NCI-H187 treated with DMSO at 0.1 percent for 48 hours (cell line): ENCODE results near the gene QARS1.

Experiments used
- DNase-seq: peaks from one replicate; lab custom pipeline; 2025; lab: John Stamatoyannopoulos, UW

The QARS1 gene

DNA sequence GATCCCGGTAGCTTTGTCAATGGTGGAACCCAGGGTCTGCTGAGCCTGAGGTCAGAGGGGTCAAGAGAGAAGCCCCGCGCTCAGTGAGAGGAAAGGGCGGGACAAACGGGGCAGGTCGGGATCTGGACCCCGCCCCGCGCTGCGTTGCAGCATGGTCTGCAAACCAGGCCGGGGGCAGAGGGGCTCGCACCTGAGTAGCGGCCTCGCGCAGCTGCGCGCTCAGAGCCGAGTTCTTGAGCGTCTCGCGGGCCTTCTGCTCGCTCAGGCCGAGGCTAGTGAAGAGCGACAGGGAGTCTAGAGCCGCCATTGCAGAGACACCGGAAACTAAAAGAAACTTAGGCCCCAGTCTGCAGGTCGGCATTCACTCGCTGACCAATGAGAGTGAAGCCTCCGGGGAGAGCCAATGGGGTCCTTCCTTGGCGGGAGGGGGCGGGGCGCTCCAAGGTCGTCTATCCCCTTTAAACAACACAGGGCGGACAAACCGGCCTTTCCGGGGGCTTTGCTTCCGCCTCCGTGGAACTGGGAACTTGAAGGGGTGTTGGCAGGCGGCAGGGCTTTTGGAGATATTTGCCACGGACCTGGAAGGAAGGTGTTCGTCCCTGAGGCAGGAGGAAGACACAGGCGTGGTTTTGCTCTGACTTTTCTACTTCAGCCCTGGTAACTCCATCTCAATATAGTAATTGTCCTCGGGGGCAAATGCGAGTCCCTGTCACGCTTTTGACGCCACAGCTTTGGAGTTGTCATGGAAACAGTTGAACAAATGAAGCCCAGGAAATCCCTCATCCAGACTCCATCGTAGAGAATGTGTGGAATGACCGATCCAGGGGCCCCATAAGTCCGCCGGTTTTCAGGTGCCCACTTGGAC lies at the start of gene QARS1:
Gene QARS1 (minus strand): TSS at position 331 of the 865 bp plus-strand sequence. CDS start 24 bp downstream, at position 307.
- DNase-seq = peak; percentile 20

DNA sequence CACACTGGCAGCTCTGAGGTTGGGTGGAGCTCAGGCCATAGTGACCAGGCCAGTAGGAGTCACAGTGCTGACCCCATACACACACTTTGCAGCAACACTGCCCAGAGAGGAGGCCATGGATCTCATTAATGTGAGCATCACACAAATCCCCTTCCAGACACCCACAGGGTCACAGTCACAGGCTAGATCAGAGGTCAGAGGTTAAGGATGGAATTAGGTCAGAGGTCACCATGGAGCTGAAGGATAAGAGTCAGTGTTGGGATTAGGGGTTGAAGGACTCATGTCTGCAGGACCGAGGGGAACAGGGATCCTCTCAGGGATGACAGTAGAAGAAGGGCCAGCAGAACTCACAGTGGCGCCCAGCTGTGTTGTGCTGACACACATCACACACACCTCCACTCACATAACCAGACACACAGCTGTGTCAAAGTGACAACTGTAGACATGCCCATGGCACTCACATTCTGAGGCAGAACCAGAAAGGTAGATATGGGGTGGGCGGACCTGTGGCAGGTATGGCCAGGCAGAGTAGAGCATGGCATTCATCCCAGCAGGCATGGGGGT lies 48.9 kb upstream of the QARS1 start:
- no peak for DNase-seq

DNA sequence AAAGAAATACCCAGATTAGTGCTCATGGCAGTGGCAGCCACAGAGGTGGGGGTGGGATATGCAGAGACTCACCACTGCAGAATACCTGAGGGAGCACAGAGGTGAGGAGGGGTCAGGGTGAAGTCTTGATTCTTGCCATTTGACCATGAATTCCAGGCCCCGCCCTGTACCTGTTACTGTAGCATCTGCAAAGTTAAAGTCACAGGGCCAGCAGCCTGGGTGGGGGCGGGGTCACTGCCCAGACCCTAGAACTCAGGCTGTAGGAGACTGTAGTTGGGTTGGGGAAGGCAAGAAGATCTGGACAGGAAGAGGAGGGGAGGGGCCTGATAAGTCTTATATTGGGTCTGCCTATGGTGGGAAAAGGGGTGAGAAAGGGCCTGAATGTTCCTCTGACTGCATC lies 47.1 kb upstream of the QARS1 start:
- no peak for DNase-seq

DNA sequence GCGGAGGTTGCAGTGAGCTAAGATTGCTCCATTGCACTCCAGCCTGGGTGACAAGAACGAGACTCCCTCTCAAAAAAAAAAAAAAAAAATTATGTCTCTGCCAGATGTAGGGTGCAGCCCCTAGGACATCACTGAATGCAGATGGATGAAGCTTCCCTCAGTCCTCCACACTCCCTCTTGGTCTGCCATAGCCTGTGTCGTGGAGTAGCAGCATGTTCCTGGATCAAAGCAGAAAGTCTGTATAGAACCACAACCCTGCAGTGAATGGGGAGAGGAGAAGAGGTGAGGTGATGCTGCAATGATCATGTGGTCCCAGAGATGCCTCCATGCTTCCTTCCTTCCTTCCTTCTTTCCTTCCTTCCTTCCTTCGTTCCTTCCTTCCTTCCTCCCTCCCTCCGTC lies 43.6 kb upstream of the QARS1 start:
- DNase-seq = no peak

DNA sequence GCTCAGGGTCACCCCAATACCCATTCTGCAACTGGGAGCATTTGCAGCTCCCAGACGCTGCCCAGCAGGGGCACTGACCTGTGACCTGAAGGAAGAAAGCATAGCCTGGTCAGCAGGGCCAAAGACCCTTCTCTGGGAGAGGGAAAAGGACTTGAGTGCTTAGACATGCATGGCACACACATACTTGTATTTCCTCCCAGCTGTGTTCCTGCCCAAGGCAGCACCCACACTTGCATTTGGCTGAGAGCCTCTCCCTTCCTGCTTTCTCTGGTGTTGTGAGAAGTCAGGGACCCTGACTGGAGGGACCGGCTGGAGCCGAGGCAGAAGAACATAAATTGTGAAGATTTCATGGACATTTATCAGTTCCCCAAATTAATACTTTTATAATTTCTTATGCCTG lies 35.5 kb upstream of the QARS1 start:
- DNase-seq = no peak

DNA sequence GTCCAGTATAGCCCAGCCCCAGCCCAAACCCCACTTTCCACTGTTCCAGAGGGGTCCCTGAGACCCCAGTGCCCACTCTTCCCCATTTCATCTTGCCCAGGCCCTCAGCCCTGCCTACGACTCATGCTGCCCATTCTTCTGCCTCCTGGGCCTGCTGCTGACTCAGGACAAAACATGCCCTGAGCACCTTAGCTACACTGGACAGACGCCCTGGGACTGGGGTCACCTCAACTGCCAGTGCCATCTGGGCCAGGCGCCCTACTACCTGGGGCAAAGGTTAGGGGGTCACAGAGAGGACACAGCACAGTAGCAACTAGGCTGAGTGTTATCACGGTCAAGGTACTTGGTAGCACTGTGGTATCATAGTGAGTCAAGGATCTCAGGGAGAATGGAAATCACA lies 30.9 kb upstream of the QARS1 start:
- no peak for DNase-seq

DNA sequence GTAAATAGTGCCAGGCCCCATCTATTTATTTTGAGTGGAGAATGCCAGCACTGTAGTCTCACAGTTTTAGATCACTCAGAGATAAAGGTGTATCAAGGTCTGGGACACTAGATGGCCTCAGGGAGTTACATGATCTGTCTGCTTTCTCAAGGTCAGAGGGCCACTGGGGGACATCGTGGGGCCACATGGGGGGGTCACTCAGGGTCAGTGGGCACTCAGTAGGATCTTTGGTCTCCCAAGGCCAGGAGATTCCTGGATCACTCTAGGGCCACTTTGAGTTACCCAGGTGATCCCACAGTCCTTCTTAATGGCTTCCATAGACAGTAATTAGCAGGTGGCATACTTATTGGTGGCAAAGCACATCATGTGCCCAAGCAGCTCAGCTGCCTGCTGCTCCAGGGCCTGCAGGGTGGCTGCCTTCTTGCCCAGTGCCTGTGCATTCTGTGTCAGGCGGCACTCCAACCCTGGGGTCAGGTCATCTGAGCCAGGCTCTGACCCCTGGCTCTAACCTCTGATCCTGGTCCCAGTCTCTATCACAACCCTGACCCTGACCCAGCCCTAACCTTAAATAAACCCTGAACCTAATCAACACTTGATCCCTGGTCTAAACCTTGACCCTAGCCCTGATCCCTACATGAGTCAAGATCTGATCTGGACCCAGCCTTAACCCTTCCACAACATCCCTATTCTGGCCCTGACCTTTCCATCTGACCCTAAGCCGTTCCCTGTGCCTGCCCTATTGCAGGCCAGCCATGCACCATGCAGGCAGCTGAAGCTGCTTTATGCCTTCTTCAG lies 30.1 kb upstream of the QARS1 start:
- no peak for DNase-seq

DNA sequence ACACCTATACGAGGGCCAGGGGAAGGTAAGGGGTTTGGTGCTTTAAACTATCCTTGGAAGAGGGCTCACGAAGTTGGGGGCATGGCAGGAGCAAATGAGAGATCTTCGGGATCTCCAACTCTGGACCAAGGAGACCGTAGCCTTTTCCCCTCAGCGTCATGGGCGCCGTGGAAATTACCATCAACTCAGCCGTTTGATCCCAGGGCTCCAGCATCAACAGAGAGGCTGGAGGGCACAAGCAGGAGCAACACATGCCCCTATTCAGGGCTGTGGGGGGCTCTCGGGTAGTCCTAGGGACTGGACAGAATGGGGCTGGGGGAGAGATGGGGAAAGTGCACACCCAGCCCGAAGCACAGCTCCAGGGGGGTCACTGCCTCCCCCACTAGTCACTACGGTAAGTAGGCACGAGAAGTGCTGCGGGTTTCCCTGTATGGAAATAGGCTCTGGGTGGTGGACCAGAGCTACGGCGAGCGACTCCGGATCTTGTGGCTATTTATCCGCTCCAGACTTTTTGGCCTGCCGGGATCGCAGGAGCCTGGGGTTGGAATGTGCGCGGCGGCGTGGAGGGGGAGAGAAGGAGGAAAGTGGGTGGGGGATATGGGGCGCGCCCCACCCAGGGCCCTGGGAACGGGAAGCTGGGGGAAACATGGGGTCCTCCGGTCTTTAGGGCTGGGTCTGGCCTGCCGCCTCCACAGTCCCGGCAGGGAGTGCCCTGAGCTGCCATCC lies 28.8 kb upstream of the QARS1 start:
- no peak for DNase-seq

DNA sequence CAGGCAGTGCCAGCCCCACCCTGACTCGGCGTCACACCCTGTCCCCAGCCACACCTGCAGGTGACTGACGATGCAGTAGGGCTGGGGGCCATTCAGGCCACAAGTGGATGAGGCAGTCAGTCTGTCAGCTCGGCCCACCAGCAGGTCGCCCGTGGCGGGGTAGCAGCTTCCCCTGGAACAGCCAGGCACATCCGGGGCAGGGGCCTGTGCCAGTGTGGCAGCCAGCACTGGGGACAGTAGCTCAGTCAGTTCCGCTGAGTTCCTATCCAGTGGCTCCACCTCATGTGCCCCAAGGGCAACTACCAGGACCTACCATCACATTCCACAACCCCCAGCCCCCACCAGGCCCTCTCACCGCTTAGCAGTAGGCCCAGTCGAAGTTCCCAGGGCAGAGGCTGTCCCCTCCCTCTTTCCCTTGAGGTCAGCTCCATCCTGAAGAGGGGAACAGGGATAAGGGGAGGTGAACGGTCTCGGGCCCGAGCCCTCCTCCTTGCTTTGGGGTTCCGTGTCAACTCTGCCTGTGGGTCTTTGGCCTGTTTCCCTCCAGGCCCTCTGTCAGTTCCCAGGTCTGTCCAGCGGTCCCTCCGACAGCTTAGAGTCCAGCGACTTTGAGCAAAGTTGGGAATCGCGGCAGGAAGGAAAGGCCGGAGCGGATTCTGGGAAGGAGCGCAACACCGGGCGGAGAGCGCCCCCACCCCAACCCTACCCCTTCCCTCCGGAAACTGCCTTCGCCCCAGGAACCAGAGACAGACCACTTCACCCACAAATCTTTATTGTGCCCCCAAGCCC lies 28.1 kb upstream of the QARS1 start, which contains the start of gene LAMB2:
Gene LAMB2 (minus strand): TSS at position 614 of the 789 bp plus-strand sequence. CDS start 183 bp downstream, at position 431.
- DNase-seq = no peak

DNA sequence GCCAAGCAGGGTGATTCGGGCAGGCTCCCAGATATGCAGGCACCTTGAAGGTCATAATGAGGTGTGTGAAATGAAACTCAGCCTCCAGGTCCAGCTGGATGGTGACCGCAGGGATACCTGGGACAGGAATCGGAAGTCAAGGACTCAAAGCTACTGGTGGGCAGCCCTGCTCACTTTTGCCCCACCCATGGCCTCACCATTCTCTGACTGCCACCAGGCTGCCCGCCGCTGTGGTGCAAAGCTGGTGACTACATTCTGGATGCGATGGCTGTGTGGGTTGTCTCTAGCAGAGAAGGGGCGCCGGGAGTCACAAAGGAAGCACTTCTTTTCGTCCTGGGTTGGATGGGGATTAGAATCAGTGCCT lies 27.5 kb upstream of the QARS1 start:
- DNase-seq = no peak

DNA sequence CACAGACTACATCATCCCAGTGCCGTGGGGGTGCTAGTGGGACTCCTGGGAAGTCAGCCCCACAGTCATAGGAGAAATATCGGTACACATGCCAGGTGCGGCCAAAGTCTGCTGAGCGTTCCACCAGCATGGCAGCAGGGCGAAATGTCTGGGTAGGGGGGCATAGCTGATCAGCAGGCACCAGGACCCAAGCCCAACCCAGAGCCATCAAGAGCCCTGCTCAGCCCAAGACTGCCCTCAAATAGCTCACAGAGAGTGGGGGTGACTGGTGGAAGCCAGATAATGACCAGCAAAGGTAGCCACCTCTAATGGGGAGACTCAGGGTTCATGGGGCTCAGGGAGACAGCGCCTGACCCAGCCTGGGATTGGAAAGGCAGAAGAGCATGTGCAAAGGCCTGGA lies 27.0 kb upstream of the QARS1 start:
- no peak for DNase-seq

DNA sequence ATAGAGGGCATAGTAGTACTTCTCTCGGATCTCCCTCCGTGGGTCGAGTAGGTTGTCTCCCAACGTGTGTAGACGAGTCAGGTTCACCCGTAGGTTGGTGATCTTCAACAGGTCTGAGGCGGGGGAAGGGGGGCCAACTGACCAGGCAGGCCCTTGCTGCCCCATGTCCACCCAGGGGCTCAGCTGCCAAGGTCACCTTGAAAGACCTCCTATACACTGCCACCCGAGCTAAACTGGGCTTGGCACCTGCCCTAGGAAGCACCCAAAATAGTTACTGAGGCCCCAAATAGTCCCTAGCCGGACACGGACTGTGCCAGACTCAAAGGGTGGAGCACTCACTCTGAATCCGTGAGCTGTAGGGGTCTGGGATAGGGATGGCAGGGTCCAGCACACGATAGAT lies 26.5 kb upstream of the QARS1 start:
- no peak for DNase-seq

DNA sequence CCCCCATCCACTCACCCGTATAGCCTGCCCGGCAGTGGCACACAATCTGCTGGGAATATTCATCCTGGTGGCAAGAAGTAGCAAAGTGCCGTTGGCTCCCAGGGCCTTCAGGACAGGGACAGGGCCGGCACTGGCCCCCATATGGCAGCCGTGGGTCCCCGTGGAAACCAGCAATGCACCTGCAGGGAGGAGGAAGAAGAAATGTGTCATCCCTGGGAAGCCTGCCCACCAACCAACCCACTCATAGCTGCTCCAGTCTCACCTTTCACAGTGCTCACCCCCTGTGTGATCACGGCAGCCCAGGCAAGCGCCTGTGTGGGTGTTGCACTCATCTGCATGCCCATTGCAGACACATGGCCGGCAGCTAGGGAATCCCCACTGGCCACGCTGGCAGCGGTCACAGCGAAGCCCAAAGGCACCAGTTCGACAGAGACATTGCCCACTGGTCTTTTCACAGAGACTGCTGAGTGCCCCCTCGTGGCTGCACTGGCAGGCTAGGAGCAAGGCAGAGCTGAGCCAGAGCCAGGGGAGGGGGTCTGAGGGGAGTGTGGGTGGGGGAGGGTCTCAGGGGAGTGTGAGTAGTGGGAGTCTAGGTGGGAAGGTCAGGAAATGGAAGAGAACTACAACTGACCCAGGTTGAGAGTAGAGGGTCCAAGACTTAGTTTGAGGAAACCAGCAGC lies 20.6 kb upstream of the QARS1 start:
- no peak for DNase-seq

DNA sequence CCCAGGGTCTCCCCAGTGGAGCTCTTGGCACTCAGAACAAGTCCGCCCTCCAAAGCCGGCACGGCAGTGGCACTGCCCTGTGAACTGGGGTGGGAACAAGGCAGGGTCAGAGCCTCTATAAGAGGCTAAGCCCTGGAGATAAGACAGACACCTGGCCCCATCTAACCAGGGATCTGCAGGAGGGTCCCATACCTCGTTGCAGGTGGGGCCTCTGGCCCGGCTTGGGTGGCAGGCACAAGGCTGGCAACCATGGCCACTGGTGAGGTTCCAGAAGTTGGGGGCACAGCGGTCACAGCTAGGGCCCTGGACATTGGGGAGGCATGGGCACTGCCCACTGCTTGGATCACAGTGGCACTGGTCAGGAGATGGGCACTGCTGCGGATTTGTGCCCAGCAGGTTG lies 19.6 kb upstream of the QARS1 start:
- no peak for DNase-seq

DNA sequence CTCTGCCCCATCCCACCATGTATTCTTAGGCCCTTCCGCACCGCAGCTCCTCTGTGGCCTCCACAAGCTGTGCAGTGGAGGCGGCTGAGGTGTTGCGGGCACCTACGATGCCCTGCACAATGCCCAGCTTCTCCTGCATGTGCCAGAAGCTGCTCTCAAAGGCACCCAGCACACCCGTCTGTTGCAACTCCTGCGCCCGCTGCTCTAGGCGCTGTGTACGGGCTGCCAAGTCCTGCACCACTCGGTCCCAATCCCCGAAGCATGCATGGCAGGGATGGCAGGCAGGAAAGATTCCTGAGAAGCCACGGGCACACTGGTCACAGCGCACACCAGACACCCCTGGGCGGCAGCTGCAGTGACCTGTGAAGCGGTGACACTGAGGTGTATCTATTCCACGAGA lies 19.1 kb upstream of the QARS1 start:
- no peak for DNase-seq

DNA sequence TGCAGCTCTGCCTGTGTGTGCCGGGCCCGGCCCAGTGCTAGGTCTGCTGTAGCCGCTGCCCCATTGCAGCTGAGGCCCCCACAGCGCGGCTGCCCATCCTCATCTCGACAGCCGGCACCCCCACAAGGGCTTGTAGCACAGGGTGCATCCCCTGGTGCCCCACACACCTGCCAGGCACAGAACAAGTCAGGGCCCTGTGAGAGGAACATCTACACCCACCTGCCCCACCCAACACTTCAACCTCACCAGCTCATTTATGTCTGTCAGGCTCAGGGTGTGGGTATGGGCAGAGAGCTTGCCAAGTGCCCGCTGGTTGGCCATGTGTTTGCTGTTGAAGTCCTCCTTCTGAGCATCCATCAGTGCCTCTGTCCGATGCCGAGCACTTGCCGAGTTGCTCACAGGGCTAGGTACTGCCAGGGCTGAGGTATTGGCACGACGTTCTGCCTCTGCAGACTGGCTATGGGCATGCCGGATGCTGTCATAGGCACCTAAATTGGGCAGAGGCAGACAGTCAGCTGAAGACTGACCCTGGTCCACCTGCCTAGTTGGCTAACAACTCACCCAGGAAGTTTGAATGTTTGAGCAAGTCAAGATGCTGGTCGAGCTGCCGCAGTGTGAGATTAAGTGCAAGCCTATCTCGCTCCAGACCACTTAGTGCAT lies 18.5 kb upstream of the QARS1 start:
- DNase-seq = no peak

DNA sequence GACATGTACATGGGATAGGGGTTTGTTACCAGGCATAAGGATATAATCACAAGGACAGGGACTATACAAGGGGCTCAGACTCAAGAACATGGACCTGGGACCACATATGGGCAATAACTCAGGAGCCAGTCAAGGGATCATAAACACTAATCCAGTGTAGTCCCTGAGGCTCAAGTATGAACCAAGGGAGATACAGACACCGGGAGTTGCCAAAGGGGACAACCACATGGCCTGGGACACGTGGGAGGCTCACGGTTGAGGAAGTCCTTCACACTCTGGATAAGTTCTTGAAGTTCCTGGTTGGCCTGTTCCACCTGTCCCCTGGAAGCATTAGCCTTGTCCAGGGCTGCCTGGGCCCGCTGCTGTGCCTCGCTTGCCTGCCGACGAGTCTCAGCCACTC lies 17.9 kb upstream of the QARS1 start:
- no peak for DNase-seq

DNA sequence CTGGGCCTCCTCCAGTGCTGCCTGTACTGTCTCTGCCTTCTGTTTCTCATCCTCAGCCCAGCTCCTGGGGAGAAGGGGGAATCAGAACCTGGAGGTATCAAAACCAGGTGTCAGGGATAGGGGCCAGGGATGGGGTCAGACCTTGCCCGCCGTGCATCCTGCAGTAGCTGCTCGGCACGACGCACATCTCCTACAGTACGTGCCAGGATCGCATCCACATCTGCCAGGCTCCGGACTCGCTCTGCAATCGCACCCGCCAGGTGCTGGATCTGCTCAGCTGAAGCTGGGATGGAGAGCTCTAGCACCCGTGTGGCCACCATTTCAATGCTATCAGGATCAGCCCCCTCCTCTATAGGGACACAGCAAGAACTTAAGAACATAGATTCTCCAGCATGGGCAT lies 17.5 kb upstream of the QARS1 start:
- no peak for DNase-seq

DNA sequence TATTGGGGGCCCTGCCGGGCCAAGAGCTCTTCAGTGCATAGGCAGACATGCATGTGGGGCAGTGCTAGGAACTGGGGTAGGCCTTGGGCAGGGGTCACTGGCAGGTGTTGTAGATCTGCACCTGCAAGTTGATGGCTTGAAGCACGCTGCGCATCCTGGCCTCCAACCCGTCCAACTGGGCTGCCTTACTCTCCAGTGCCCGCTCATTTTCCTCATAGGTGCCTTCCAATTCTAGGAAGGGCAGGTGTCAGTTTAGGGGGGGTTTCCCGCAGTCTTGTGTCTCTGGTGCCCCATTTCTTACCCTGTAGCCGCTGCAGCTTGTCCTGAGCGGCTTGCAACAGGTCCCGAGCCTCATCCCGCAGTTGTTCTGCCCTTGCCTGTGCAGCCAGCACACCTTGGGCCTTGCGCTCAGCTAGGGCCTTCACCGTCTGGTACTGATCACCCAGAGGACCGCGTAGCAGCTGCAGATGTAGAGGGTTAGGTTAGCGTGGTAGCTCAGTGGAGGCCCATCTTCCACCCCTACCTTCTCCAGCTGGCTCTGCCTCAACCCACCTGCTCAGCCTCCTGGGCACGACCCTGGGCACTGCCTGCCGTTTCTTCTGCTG lies 16.7 kb upstream of the QARS1 start:
- DNase-seq = no peak
